K562 (cell line): ENCODE data around the gene POLR3A. TPM values are rescaled to one million over a fixed set of nuclear protein-coding genes. Genes with fewer than 3 reads are reported as not detected.

ENCODE experiments used
- CTBP1 ChIP-seq: fragments of 450-650 bp; IDR thresholded peaks from 2 replicates; pipeline ENCODE4 v1.6.1; 2016; ENCODE audit warnings: borderline replicate concordance
- CXXC5 ChIP-seq: fragments of 250-450 bp; sonication (Bioruptor Pico); IDR thresholded peaks from 2 replicates; pipeline ENCODE4 v1.8.0; 2022; ENCODE audit warnings: inconsistent platforms, mild to moderate bottlenecking, moderate library complexity
- ETV5 ChIP-seq: sonication (generic); formaldehyde crosslinking; IDR thresholded peaks from 2 replicates; pipeline ENCODE4 v1.4.0; 2020; ENCODE audit warnings: low read depth, mild to moderate bottlenecking, missing genetic modification reagents
- FOXP1 ChIP-seq: sonication (generic); formaldehyde crosslinking; IDR thresholded peaks from 2 replicates; pipeline ENCODE4 v1.8.0; 2022; ENCODE audit warnings: mild to moderate bottlenecking, missing genetic modification reagents
- MYBL2 ChIP-seq, 2 experiments: fragments of 450-650 bp in 1 of 2; sonication (generic) in 1 of 2; formaldehyde crosslinking in 1 of 2; IDR thresholded peaks; 2 replicates each; pipeline versions ENCODE4 v1.6.1 to v1.8.1; 2017 to 2022; ENCODE audit warnings: borderline replicate concordance in 1 of 2, inconsistent platforms in 1 of 2, low read depth in 1 of 2, mild to moderate bottlenecking in 1 of 2, missing genetic modification reagents in 1 of 2, moderate library complexity in 1 of 2
- POU5F1 ChIP-seq: fragments of 150-350 bp; IDR thresholded peaks from 2 replicates; pipeline ENCODE4 v1.6.1; 2014; ENCODE audit warnings: borderline replicate concordance, low read length, low read depth, mild to moderate bottlenecking; ENCODE audit not compliant: partially characterized antibody
- RBFOX2 ChIP-seq: fragments of 200-400 bp; formaldehyde crosslinking; IDR thresholded peaks from 2 replicates; pipeline ENCODE4 v1.6.1; 2017; ENCODE audit warnings: low read depth, mild to moderate bottlenecking, low read length, moderate library complexity
- RFX1 ChIP-seq: fragments of 450-650 bp; IDR thresholded peaks from 2 replicates; pipeline ENCODE4 v1.6.1; 2016; ENCODE audit warnings: mild to moderate bottlenecking, moderate library complexity
- SETDB1 ChIP-seq: IDR thresholded peaks from one replicate; pipeline ENCODE4 v1.6.1; 2012; ENCODE audit warnings: low read length, control low read depth, inconsistent platforms
- TBL1XR1 ChIP-seq, 2 experiments: IDR thresholded peaks; 2 replicates each; pipeline ENCODE4 v1.6.1; 2012; ENCODE audit warnings: improper control_type of control experiment in 2 of 2, low read length in 2 of 2, mild to moderate bottlenecking in 1 of 2
- ZEB2 ChIP-seq: fragments of 450-650 bp; IDR thresholded peaks from 2 replicates; pipeline ENCODE4 v1.6.1; 2016
- ZNF41 ChIP-seq: fragments of 250-450 bp; sonication (Bioruptor Pico); conservative IDR thresholded peaks from 2 replicates; pipeline ENCODE4 v1.4.0; 2020; ENCODE audit warnings: mild to moderate bottlenecking
- ZNF445 ChIP-seq: fragments of 250-450 bp; sonication (Bioruptor Pico); IDR thresholded peaks from 2 replicates; pipeline ENCODE4 v1.4.0; 2020; ENCODE audit warnings: low read depth, mild to moderate bottlenecking, moderate library complexity
- polyA plus RNA-seq, 8 experiments: library from polyadenylated mRNA; depleted of rRNA in 4 of 8; stranded (reverse) in 5 of 8; unstranded in 3 of 8; fragments of >200 nt; fragmentation: Nextera tagmentation in 2 of 8; fragmentation: Illumina TruSeq in 1 of 8; extraction: Ambion mirVana in 2 of 8; extraction: Trizol in 1 of 8; gene quantifications; 2 replicates each; pipeline versions ENCODE4 v1.2.1 to v1.2.3, GENCODE V29; 2011 to 2014; ENCODE audit warnings: inconsistent platforms in 1 of 8, missing spikeins in 1 of 8
- total RNA-seq, 7 experiments: library from RNA; depleted of rRNA in 6 of 7; stranded (reverse); fragments of >200 nt in 6 of 7; fragmentation: Illumina TruSeq in 2 of 7; extraction: Trizol in 2 of 7; gene quantifications; 2 replicates each; pipeline versions ENCODE4 v1.2.1 to v1.2.3, GENCODE V29; 2011 to 2021; ENCODE audit warnings: low replicate concordance in 1 of 7
- TF ChIP-seq, protein P1 (sequence below): IDR thresholded peaks from 3 replicates; pipeline ENCODE4 v1.6.1; 2011; ENCODE audit warnings: borderline replicate concordance, mild to moderate bottlenecking; ENCODE audit not compliant: insufficient read length, insufficient read depth
- TF ChIP-seq, protein P2 (sequence below): fragments of 250-450 bp; sonication (Bioruptor Pico); IDR thresholded peaks from 2 replicates; pipeline ENCODE4 v1.8.0; 2022; ENCODE audit warnings: inconsistent platforms
- TF ChIP-seq, protein P3 (sequence below): fragments of 250-450 bp; sonication (Bioruptor Pico); IDR thresholded peaks from 2 replicates; pipeline ENCODE4 v1.5.0; 2020; ENCODE audit warnings: mild to moderate bottlenecking
- TF ChIP-seq, protein P4 (sequence below), 2 experiments: IDR thresholded peaks; 2 replicates each; pipeline ENCODE4 v1.6.1; 2011; ENCODE audit warnings: borderline replicate concordance in 1 of 2, control low read depth in 1 of 2, low read depth in 1 of 2, low read length in 1 of 2, mild to moderate bottlenecking in 1 of 2, mixed read lengths in 1 of 2, moderate library complexity in 1 of 2; ENCODE audit not compliant: insufficient read depth in 1 of 2, insufficient read length in 1 of 2, poor library complexity in 1 of 2, severe bottlenecking in 1 of 2; ENCODE audit errors: extremely low read depth in 1 of 2
- TF ChIP-seq, protein P5 (sequence below): fragments of 450-650 bp; conservative IDR thresholded peaks from 2 replicates; pipeline ENCODE4 v1.6.1; 2016; ENCODE audit warnings: missing genetic modification characterization, low read depth, mild to moderate bottlenecking, control low read depth, missing compliant biosample characterization

The POLR3A gene
- total and polyA plus RNA-seq, 9 of the 15 experiments (the other 6 are each of a cell fraction or from before 2014, with no cell fraction given): 14.9 to 37.0 (median 26.7) TPM

DNA sequence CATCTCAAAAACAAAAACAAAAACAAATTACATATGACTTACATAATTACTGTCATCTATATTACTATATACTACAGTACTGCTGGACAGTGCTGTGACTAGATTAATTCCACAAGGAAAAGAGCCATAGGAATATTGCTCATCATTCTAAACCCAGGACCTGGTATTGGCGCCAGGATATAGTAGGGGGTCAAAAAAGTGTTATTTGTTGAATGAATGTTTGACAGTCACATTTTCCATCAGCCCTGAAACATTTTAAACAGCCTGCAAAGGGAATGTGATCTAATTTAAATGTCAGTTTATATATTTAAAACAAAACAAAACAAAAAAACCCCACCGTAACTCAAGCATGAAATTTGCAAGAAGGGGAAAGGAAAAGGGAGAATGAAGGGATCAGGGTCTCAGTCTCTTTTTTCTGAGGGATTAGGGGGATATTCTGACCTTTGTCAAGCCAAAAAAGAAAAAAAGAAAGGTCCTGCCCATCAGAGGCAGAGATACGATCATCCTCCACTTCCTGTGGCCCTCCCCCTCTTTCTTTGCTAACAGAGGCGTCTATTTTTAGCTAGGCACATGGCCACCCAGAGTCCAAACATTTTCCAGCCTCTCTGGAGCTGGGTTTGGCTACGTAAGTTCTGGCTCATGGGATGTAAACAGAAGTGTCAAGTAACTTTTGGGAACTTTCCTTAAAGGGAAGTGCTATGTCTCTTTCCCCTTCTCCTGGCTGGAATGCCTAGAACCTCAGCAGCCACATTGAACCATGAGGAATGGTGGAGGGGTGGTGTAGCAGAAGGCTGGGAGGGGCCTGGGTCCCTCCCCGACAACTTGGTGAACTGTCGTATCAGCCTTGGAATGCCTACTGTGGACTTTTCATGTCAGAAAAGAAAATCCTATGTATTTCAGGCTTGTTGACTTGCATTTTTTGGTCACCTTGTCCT, 58.2 kb downstream of the POLR3A start (continued):
- TF ChIP-seq CTBP1 (peak; percentile 74; the same call in 1 of the 2 replicates), ETV5 (peak; percentile 97), SETDB1 (no peak), MYBL2 (IDR thresholded peaks at IDR 0.05; ENCODE audit: low read depth) (no peak; the same call in 1 of the 2 replicates), MYBL2 (CRISPR knock-in tag; IDR thresholded peaks at IDR 0.05; ENCODE audit: borderline replicate concordance) (no peak), TBL1XR1 (IDR thresholded peaks at IDR 0.05; ENCODE audit: low read length in 2 of 2) (peak in 1 of 2 experiments; percentile 89; a peak in 2 of 4 replicates), ZNF445 (CRISPR knock-in tag) (no peak), RBFOX2 (peak; percentile 55; the same call in 1 of the 2 replicates), ZEB2 (peak; percentile 25; the same call in 1 of the 2 replicates), ZNF41 (CRISPR knock-in tag) (0 out of 2 replicates have a peak, but pooled peaks have one; percentile 31), CXXC5 (CRISPR knock-in tag) (peak; percentile 77; the same call in 1 of the 2 replicates), POU5F1 (no peak), FOXP1 (CRISPR knock-in tag) (0 out of 2 replicates have a peak, but pooled peaks have one; percentile 40), RFX1 (peak; percentile 33; the same call in 1 of the 2 replicates)
- TF ChIP-seq, protein P1, sequence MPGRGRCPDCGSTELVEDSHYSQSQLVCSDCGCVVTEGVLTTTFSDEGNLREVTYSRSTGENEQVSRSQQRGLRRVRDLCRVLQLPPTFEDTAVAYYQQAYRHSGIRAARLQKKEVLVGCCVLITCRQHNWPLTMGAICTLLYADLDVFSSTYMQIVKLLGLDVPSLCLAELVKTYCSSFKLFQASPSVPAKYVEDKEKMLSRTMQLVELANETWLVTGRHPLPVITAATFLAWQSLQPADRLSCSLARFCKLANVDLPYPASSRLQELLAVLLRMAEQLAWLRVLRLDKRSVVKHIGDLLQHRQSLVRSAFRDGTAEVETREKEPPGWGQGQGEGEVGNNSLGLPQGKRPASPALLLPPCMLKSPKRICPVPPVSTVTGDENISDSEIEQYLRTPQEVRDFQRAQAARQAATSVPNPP: no peak
- TF ChIP-seq, protein P2, sequence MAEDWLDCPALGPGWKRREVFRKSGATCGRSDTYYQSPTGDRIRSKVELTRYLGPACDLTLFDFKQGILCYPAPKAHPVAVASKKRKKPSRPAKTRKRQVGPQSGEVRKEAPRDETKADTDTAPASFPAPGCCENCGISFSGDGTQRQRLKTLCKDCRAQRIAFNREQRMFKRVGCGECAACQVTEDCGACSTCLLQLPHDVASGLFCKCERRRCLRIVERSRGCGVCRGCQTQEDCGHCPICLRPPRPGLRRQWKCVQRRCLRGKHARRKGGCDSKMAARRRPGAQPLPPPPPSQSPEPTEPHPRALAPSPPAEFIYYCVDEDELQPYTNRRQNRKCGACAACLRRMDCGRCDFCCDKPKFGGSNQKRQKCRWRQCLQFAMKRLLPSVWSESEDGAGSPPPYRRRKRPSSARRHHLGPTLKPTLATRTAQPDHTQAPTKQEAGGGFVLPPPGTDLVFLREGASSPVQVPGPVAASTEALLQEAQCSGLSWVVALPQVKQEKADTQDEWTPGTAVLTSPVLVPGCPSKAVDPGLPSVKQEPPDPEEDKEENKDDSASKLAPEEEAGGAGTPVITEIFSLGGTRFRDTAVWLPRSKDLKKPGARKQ (CRISPR knock-in tag): no peak
- TF ChIP-seq, protein P3, sequence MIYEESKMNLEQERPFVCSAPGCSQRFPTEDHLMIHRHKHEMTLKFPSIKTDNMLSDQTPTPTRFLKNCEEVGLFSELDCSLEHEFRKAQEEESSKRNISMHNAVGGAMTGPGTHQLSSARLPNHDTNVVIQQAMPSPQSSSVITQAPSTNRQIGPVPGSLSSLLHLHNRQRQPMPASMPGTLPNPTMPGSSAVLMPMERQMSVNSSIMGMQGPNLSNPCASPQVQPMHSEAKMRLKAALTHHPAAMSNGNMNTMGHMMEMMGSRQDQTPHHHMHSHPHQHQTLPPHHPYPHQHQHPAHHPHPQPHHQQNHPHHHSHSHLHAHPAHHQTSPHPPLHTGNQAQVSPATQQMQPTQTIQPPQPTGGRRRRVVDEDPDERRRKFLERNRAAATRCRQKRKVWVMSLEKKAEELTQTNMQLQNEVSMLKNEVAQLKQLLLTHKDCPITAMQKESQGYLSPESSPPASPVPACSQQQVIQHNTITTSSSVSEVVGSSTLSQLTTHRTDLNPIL (CRISPR knock-in tag): peak; percentile 10; the same call in 1 of the 2 replicates
- TF ChIP-seq, protein P4, sequence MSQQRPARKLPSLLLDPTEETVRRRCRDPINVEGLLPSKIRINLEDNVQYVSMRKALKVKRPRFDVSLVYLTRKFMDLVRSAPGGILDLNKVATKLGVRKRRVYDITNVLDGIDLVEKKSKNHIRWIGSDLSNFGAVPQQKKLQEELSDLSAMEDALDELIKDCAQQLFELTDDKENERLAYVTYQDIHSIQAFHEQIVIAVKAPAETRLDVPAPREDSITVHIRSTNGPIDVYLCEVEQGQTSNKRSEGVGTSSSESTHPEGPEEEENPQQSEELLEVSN (IDR thresholded peaks at IDR 0.05; ENCODE audit: borderline replicate concordance in 1 of 2, extremely low read depth in 1 of 2, insufficient read depth in 1 of 2, insufficient read length in 1 of 2, low read depth in 1 of 2, low read length in 1 of 2, poor library complexity in 1 of 2, severe bottlenecking in 1 of 2): peak; percentile 57 to 84
- TF ChIP-seq, protein P5, sequence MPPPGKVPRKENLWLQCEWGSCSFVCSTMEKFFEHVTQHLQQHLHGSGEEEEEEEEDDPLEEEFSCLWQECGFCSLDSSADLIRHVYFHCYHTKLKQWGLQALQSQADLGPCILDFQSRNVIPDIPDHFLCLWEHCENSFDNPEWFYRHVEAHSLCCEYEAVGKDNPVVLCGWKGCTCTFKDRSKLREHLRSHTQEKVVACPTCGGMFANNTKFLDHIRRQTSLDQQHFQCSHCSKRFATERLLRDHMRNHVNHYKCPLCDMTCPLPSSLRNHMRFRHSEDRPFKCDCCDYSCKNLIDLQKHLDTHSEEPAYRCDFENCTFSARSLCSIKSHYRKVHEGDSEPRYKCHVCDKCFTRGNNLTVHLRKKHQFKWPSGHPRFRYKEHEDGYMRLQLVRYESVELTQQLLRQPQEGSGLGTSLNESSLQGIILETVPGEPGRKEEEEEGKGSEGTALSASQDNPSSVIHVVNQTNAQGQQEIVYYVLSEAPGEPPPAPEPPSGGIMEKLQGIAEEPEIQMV (tag): peak; percentile 61
